GM21529 (cell line): ENCODE results near the gene C1QL1.

Source experiments
- ATAC-seq: cut with Tn5 transposase; IDR thresholded peaks from one replicate; pipeline ENCODE4 v1.9.1; 2021; ENCODE audit not compliant: unreplicated experiment

The C1QL1 gene

DNA sequence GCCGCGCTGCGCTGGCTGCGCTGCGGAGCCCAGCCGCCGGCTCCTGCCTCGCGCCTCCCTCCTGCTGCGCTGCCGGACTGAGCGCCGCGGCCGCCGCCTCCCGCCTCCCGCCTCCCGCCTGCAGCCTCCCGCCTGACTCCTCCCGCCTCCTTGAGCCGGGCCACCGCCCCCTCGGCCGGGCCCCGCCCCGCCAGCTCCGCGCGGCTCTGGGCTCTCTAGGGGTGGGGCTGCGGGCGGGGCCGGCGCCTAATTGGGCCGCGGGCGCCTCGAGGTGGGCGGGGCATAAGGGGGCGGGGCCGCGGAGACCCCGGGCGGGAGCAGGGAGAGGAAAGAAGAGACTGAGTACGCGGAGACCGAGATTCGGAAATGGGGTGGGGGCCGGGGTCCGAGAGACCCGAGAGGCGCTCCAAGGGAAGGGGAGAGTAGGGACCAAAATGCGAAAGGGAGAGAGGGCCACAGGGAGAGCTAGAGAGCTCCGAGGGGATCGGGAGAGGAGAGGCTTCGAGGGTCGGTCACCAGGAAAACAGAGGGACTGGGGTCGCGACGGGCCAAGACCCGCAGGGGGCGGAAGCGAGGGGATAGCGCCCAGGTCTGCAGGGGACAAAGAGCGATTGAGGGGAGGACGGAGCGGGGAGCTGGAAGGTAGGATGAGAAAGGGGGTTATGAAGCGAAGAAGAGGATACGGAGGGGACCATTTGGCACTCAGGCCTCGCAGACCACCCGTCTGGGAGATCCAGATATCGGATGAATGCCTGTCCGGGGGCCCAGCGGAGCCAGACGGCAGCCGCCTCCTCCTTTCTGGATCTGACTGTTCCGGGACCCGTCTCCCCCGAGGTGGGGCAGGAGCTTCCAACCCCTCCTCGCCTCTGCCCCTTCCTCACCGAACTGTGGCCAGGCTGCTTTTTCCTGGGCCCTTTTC, at the start of gene C1QL1:
Gene C1QL1, minus strand, starts transcription at position 79 of the 919 bp plus-strand sequence. CDS start 255 bp downstream, outside the sequence.
- peak; percentile 81 for ATAC-seq

DNA sequence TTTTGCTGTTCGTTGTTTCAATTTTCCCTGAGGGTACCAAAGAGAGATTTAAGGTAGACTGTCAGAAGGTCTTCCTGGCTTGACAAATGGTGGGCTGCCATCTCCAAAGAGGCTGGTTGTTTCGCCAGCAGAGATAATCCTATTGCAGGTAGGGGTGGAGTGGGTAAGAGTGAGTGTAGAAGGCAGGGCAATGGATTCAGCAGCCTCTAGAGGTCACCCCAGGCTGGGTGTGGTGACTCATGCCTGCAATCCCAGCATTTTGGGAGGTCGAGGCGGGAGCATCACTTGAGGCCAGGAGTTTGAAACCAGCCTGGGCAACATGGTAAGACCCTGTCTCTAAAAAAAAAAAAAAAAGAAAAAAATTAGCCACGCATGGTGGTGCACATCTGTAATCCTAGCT, 48.7 kb upstream of the C1QL1 start:
- no peak for ATAC-seq

DNA sequence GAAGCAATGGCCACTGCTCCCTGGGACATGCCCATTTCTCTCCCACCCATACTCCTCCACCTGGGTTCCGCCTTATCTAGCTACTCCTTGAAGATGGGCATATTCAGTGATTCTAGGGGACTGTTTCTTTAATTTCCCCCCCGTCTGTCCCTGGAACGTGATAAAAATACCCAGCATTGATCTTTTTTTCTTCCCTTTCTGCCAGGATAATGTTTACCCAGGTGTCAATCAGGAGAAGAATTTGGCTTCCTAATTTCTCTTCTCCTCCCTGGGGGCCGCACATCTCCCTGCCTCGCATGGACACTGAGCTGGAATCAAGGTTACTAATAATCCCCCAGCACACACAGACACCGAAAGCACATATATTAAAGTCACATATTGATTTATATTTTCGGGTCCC, 48.1 kb upstream of the C1QL1 start:
- no peak for ATAC-seq

DNA sequence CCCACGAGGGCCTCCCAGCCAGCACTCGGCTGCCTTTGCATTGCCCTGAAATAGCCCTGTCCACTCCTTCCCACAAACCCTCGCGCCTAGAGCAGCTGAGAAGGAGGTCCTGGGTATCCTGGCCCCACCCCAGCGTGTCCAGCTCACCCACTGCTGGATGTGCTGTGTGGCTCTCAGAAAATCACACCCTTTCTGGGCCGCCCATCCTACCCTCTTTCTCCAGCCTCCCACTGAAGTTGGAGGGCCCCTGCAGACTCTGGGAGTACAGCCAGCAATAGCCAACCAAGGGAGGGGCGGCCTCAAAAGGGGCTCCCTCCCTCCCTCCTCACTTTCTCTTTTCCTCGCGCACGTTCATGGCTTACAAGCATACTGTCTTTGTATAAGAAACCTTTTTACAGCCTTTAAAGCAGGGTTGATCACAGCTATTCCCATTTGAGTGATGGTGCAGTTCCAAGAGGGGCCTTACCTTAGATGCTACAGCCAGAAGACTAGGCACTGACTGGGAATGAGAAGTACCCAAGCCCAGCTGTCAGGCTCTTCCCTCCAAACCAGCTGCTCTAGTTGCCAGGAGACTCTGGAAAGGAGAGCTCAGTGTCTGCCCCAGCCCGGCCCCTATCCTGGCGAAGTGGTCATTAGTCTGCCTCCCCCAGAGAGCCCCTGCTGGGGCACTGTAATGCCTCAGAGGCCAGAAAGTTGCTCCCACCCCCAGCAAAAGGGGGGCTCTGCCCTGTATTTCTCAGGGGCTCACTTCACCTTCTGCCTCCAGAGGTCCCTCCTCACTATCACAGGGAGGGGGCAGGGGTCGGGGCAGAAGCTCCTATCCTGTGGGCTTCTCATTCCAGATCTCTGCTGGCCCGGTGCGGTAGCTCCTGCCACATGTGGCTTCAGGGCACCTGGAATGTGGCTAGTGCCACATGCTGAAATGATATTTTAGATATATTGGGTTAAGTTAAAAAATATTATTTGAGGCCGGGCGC, 45.2 kb upstream of the C1QL1 start:
- no peak for ATAC-seq

DNA sequence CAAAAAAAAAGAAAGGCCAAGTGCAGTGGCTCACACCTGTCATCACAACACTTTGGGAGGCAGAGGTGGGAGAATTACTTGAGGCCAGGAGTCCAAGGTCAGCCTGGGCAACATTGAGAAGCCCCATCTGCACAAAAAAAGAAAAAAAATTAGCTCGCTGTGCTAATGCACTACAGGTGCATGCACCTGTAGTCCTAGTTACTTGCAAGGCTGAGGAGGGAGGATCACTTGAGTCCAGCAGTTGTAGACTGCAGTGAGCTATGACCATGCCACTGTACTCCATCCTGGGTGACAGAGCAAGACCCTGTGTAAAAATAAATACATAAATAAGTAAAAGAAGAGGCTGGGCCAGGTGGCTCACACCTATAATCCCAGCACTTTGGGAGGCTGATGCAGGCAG, 43.7 kb upstream of the C1QL1 start:
- no peak for ATAC-seq

DNA sequence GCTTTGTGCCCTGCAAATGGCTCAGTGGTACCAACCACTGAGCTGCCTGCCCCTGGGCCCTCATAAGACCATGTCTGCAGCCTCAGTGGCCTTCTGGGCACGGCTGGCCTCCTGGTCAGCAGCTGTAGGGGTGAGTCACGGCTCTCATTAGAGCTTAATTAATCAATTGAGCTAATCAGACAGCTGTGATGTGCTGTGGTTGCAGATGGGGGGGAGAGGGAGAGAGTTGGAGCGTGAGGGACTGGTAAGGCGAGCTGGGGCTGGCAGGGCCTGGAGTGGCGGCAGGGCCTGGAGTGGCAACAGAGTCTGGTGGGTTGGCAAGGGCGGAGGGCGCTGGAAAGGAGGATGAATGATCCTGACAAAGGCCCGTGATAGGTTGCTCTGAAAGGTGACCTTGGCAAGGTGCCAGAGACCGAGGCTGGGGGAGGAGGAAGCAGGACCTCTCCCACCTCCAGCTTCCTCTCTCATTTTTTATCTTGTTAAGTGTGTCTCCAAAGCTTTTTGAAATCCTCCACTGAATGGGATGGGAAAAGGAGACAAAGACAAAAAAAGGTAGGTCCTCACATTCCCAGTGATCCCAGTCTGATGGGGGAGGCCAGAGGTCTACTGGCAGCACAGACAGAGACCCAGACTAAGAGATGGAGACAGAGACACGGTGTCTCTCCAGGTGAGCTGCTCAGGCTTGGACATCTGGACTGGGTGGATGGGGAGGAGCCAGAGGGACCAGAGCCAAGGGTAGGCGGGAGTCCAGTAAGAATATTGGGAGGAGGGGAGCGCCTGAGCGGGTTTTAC, 41.8 kb upstream of the C1QL1 start:
- no peak for ATAC-seq

DNA sequence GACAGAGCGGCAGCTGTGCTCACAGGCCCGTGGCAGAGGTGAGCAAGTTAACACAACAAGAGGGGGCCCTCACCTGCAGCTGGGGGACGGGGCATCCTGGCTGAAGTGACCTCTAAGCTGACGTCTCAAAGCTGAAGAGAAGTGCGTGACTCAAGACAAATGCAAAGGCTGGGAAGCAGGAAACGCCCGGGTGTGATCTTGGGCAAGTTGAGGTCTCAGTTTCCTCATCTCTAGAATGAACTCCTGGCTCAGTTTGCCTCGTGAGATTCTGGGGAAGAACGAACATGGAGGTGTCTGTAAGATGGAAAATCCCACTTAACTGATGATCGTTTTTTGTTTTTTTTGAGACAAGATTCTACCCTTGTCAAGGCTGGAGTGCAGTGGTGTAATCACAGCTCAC, 40.1 kb upstream of the C1QL1 start:
- ATAC-seq: no peak

DNA sequence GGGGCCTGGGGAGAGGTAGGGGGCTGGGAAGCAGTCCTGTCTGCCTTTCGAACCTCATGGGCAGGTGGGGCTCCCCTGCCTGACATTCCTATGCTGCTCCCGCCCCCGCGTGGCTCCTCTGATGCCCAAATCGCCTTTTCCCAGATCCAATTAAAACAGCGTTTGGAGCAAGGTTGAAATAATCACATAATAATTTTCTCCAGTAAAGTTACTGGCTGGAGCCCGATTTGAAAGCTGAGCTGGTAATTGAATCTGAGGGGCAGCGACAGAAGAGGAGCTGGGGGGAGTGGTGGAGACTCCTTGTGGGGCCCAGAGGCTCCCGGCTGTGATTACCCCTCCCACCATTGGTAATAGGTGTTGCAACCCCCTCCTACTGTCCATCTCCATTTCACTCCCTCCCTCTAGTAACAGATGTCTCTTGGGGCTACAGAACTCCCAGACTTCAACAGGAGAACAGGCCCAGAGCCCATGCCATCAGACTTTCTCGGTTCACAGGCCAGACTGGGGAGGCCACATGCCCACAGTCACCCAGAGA, 38.9 kb upstream of the C1QL1 start:
- ATAC-seq: no peak

DNA sequence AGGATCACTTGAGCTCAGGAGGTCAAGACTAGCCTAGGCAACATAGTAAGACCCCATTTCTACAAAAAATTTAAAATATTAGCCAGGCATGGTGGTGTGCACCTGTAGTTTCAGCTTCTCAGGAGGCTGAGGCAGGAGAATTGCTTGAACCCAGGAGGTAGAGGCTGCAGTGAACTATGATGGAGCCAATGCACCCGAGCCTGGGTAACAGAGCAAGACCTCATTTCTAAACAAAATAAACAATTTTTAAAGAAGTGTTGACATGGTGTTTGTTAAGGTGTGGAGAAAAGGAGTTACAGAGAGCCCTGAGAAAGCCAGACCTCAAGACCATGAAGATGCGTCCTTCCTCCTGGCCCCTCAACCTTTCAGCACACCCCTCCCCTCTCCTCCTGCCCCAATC, 37.6 kb upstream of the C1QL1 start:
- no peak for ATAC-seq

DNA sequence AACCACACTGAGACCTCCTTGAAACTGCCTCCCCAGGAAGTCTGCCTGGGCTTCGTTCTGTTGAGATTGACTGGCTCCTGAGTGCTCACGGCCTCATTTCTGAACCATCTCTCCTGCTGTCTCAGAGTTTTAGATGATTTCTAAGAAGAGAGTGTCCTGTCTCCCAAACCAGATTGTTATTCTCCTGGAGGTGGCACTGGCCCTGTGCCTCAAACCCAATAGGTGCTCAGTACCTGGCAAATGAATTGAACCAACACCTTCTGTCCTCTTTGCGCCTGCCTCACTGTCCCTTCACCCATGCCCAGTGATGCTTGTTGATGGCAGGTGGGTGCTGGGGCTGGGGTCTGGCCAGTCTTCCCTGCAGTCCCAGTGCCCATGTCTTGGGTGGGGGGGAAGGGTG, 36.3 kb upstream of the C1QL1 start:
- no peak for ATAC-seq

DNA sequence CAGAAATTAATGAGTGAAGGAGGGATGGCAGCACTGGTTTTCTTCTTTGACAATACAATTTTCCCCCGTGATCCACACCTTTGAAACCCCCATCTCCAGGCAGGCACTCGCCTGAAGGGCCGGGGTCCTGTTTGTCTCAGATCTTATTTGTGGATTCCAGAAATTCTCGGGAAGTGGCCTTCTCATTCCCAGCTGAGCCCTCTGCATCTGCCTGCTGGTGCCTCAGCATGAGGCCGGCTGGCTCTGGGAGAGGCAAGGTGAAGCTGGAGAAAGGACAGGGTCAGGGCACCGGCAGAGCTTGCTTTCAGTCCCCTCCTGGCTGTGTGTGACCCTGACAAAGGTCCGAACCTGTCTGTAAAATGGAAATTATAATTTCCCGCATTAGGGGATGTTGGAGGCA, 35.8 kb upstream of the C1QL1 start:
- no peak for ATAC-seq

DNA sequence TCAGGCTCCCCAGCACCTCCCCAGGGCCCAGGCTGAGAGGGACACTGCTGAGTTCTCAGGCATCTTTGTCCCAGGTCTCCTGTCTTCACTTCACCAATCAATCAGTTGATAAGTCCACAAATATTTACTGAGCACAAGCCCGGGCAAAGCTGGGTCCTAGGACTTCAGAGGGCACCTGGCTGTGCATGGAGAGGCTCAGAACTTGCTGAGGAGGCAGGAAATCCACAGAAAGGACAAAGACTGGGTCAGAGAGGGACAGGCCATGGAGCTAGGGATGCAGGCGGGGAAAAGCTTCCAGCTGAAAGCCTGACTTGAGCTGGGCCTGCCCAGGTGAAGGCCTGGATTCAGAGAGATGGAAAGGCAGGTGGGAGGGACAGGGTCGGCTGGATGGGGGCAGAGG, 33.2 kb upstream of the C1QL1 start:
- ATAC-seq: no peak

DNA sequence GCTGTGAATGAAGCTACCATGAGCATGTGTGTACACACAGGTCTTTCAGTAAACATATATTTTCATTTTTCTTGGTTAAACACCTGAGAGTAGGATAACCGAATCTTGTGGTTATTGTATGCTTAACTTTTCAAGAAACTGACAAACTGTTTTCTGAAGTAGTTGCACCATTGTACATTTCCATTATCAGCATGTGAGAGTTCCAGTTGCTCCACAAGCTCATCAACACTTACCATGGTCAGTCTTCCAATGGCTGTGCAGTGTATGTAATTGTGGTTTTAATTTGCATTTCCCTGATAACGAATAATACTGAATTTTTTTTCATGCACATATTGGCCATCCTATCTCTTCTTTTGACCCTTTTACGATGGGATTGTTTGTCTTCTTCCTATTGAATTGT, 31.3 kb upstream of the C1QL1 start:
- ATAC-seq: no peak

DNA sequence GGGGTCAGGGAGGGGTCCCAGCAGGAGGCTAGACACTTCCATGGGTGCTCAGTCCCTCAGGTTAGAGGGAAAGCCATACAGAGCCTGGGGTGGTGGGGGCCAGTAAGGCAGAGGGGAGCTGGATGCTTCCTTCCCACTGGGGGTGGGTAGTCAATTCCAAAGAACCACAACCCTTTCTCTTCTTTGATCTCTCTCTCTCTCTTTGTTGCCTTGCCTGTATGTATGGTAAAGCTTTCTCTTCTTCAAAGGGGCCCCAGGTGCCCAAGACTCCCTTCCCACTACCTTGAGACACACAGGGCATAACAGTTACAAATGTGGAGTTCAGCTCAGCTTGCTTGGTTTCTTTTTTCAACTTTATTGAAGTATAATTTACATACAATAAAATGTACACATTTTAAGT, 30.5 kb upstream of the C1QL1 start:
- ATAC-seq: no peak

DNA sequence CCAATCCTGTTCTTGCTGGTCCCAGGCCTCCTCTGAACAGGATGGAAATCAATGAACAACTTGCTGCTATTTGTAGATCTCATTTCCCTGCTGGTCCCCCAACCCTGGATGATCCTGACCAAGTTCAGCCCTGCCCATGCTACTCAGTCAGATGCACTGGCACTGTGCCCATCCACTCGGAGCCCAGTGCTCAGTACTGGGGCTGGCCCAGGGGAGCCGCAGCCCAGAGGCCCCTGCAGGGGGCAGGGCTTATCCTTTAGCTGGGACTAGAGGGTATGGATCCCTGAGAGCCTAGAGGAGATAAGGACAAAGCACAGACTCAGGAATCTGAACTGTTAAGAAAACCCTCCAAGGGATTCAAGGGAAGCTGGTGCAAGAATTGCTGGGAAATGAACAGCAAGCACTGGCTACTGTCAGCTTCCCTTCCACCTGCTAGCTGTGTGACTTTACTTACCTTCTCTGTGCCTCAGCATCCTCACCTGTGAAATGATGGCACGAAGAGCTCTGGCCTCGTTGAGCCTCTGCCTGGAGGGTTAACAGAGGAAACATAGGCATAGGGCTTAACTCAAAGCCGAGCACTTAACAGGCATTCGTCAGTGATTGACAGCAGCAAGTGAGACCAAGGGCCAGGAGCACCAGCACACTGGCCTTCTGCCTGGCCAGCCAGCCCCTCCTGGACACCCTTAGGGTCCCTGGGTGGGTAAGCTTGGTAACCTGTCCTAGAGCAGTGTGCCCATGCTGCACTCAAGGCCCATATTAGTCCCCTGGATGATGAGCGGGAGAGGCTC, 29.8 kb upstream of the C1QL1 start:
- ATAC-seq: no peak

DNA sequence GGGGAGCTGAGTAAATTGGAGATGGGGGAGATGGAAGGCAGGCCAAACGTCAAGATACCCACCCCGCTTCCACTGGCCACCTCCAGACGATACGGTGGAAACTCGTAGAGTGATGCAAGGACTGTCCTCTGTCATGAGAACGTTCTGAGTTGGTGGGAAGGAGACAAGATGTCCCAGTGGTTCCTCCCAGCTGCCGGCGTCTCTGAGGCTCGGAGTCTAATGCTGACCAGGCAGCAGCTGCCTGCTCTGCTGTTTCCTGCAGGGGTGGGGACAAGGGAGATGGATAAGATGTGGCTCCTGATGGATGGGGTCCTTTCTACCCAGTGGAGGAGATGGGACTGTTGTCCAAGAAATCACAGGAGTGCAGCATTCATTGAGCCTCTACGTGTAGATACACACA, 28.2 kb upstream of the C1QL1 start:
- ATAC-seq: no peak

DNA sequence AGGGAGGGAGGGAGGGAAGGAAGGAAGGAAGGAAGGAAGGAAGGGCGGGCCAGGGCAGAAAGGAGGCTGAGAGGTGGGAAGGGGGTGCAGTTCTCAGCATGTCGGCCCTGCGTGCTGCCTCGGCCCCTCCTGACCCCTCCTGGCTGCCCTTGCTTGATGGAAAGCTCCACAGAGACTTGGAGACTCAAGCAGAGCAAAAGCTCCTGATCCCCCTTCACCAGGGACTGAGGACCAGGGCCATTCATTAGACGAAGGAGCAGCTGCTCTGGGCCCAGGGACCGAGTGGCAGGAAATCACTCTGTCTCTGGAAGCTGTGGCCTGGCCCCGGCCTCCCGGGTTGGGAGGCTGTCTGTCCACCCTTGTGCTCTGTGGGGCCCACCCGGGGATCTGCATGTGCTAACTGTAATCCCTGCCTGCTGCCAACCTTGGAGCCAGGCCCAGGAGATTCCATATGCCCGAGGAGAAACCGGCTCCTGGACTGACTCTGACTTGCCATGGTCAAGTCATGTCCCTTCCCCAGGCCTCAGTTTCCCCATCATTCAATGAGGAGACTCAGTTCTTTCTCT, 27.4 kb upstream of the C1QL1 start:
- ATAC-seq: no peak

DNA sequence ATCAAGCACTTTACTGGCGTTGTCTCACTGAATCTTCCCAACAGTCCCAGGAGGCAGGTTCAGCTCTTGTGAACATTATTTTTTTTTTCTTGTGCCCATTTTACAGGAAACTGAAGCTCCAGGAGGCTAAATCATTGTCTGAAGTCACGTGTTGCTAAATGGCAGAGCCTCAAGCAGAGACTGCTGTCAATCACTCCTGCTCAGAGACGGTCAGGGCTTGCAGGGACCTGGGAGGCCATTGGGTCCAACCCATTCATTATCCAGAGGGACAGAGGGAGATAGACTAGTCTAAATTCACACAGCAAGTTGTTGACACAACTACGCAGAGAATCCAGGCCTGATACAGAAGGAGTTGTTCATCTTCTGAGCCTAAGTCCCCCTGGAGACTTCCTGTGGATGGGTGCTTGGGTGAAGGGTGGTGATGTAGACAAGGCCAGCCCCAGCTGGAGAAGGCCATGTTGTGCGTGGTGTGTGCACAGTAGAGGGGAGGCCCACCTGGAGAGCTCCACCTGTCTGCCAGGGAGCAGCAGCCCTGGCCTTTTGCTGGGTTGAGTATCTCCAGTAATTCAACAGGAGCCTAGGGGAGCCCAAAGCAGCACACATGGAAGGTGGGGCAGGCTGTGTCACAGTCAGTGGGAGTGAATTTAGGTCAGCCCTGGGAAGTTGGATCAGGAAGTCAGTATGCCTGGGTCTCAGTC, 24.3 kb upstream of the C1QL1 start:
- no peak for ATAC-seq

DNA sequence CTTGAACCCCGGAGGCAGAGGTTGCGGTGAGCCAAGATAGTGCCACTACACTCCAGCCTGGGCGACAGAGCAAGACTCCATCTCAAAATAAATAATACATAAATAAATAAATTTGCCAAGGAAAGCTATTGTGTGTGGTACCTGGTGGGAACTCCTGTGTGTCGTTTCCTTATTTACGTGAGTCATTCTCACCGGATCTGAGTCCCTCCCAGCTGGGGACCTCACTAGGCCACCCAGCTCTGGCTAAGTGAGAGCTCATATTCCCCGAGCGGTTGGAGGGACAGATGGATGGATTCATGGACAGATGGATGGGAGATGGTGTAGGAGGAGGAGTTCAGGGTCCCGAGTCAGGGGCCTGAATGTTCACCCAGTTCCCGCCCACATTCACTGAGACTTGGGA, 22.9 kb upstream of the C1QL1 start:
- no peak for ATAC-seq
